Hepatocyte (in vitro differentiated cells): ENCODE data around the gene ERC2.

Experiments used
- EZH2phosphoT487 ChIP-seq: fragments of 200-600 bp; sonication (generic); IDR thresholded peaks from one replicate; pipeline ENCODE4 v1.6.1; 2018; ENCODE audit warnings: antibody characterized with exemption, mild to moderate bottlenecking, low read depth, moderate library complexity; ENCODE audit not compliant: unreplicated experiment, severe bottlenecking
- TF ChIP-seq, protein P1 (sequence below): fragments of 200-600 bp; sonication (generic); IDR thresholded peaks from 2 replicates; pipeline ENCODE4 v1.5.1; 2016; ENCODE audit warnings: antibody characterized with exemption, mild to moderate bottlenecking; ENCODE audit not compliant: poor library complexity

DNA sequence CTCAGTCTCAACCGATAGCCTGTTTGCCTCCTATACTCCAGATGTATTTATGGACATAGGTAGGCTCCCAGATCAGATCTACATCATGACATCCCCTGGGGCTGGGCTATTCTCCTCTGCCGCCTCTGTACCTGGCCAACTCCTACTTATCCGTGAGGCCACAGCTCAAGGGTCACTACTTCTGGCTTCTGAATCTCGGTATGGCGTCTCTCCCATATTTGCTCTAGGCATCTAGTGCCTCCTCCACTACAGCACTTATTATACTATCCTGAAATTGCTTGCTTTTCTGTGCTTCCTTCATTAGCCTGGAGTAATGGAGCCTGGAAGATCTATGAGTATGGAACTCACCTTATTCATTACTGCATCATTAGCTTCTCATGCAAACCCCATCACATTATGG is 808.6 kb downstream of the ERC2 start:
- TF ChIP-seq, protein P1, sequence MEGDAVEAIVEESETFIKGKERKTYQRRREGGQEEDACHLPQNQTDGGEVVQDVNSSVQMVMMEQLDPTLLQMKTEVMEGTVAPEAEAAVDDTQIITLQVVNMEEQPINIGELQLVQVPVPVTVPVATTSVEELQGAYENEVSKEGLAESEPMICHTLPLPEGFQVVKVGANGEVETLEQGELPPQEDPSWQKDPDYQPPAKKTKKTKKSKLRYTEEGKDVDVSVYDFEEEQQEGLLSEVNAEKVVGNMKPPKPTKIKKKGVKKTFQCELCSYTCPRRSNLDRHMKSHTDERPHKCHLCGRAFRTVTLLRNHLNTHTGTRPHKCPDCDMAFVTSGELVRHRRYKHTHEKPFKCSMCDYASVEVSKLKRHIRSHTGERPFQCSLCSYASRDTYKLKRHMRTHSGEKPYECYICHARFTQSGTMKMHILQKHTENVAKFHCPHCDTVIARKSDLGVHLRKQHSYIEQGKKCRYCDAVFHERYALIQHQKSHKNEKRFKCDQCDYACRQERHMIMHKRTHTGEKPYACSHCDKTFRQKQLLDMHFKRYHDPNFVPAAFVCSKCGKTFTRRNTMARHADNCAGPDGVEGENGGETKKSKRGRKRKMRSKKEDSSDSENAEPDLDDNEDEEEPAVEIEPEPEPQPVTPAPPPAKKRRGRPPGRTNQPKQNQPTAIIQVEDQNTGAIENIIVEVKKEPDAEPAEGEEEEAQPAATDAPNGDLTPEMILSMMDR, result no peak
- TF ChIP-seq EZH2phosphoT487, result no peak
